SK-N-MC (cell line): ENCODE results near the gene ARHGAP28.

Experiments
- EZH2 ChIP-seq: fragments of 200-600 bp; sonication (generic); IDR thresholded peaks from one replicate; pipeline ENCODE4 v1.6.1; 2017; ENCODE audit warnings: antibody characterized with exemption
- FOXP2 ChIP-seq: optimal IDR thresholded peaks from 2 replicates; pipeline ENCODE3; 2011; ENCODE audit warnings: mild to moderate bottlenecking, moderate library complexity; ENCODE audit not compliant: insufficient read depth; ENCODE audit errors: extremely low read length, control extremely low read depth
- POLR2AphosphoS5 ChIP-seq: IDR thresholded peaks from 2 replicates; pipeline ENCODE4 v1.6.1; 2012; ENCODE audit warnings: mild to moderate bottlenecking, low read depth, low read length, borderline replicate concordance

DNA sequence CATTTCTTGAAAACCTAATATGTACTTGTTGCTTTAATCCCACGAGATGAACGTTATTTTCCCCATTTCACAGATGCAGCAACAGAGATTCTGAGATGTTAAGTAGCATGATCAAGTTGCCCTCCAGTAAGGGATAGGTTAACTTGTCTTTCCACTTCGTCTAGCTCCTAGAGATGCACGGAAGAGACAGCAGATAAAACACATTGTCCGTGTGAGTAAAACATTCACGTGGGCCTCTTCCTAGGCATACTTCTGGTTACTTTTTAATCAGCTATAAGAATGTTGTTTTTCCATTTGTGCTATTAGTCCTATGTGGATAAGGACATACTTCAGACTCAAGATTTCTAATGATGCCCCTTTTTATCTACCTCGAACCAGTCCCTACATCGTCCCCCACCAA is 1.2 kb upstream of the ARHGAP28 start:
- TF ChIP-seq EZH2 (no peak), POLR2AphosphoS5 (no peak), FOXP2 (no peak)
